Activated CD4-positive, alpha-beta T cell treated with anti-CD3 and anti-CD28 coated beads for 1 hour (primary cell): ENCODE data around the gene PAX5.

Experiments
- DNase-seq: peaks from one replicate; pipeline ENCODE4 v3.0.0-alpha.2; 2020

Gene PAX5

DNA sequence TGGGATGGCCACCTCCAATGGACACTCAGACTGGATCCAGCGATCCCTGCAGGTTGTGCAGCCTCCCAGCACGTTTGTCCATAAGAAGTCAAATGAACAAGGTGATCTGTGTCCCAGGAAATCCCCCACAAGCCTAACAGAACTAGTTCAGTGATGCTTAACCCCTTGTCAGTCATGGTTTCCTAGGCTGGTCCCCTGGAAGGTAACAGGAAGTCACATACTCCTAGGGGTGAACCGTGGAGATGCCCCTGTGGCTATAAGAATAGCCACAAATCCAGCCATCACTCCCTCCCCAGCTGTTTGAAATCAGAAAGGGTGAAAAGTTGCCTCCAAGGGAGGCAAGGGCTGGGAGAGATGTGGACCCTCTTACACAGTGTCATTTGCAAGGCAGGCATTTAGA is 22.5 kb downstream of the PAX5 start:
- no peak for DNase-seq

GRCh38 chr9:37010976-37011375 is 23.1 kb downstream of the PAX5 start:
- no peak for DNase-seq

GRCh38 chr9:37010180-37010579 is 23.9 kb downstream of the PAX5 start:
- DNase-seq, result no peak

DNA sequence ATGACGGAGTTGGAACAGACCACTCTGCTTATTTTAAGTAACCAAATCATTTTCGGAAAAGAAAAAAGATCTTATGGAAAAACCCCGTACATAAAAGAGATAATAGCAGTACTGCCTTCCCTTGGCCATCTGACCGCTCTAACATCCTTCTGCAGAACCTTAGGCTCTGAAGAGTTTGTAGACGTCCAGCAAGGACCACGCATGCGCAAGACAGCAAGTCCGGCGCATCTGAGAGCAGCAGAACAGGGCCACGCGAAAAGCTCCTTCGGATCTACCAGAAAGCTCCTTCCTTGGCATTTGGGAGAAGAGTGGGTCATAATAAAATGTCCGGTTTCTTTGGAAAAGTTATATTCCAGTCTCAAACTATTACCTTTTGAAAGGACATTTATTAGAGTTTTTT is 26.8 kb downstream of the PAX5 start:
- no peak for DNase-seq

DNA sequence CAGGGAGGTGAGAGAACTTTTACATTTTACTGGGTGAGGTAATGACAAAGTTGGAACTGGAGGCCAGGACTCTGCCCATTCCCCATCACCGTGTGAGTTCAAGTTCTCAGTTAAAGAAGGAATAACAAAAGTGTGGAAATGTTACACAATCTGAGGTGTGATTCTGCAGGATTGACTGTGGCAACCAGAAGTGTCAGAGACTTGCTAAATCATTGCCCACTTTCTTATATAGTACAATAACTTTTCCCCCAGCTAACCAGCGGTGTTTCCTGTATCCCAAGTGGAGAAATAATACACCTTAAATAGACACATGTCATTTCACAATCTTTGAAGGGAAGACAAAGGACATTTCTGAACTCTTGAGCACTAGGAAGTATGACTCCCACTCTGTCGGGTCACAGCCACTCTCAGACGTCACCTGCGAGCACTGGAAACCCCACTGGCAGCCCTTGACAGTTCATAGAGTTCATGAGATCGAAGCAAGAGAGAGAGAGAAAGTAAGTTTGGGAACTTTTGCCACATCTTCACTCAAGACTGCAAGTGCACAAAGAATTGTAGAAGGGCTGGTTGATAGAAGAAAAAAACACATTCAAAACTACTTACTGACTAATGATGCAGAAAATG is 28.4 kb downstream of the PAX5 start:
- no peak for DNase-seq

DNA sequence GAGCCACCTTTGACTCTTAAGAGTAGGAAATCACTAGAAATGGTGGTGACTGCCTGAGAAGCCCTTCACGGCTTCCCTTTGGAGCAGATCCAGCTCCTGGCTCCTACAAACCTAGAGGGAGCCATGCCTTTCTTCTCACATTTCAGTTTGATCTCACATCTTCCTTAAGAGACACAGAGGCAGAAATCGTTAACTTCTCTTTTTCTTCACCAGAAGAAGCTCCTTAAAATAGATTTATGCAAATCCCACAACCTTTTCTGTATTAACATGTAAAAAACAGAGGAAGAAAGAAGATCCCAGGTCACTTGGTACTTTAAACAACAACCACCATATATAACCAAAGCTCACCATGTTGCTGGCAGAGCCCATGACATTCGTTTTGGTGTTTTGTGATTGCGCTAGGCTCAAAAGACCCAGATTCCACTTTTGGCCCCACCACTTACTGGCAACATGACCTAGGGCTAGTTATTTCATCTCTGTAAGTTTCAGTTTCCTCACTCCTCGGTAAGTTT is 29.6 kb downstream of the PAX5 start:
- DNase-seq, result no peak

DNA sequence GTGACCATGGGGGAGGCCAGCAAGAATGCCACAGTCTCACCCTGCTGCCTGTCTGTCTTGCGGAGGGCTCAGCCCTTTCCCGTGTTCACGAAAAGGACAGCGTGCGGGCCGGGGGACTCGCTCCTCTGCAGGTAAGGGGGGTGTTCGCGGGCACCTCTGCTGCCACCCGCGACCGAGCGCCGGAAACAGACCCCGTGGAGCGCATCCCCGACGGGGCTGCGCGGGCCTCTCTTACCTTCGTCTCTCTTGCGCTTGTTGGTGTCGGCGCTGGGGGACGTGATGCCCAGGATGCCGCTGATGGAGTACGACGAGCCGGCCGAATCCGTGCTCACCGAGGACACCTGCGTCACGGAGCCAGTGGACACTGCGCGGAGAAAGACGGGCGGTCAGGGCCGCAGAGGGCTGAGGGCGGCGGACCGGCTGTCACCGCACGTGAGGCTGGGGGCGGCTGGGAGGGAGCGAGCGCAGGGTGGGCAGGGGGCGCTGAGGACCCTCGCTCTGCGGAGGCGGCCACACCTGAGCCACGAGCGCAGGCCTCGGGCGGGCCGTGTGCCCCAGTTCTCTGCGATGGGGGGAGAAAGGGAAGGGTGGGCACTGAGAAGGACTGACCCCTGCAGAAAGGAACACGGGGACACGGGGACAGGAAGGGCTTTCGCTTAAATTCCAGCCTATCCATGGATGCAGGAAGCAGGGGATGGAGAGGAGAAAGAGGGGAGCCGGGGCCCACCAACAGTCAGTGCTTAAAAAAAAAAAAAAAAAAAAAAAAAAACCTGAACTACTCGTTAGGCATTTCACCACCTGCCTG is 31.5 kb downstream of the PAX5 start:
- DNase-seq, result no peak

GRCh38 chr9:37002036-37002412 is 32.0 kb downstream of the PAX5 start:
- DNase-seq, result no peak

- no peak for DNase-seq
These were observed 32.6 kb downstream of the PAX5 start for GRCh38 chr9:37001459-37001858.

DNA sequence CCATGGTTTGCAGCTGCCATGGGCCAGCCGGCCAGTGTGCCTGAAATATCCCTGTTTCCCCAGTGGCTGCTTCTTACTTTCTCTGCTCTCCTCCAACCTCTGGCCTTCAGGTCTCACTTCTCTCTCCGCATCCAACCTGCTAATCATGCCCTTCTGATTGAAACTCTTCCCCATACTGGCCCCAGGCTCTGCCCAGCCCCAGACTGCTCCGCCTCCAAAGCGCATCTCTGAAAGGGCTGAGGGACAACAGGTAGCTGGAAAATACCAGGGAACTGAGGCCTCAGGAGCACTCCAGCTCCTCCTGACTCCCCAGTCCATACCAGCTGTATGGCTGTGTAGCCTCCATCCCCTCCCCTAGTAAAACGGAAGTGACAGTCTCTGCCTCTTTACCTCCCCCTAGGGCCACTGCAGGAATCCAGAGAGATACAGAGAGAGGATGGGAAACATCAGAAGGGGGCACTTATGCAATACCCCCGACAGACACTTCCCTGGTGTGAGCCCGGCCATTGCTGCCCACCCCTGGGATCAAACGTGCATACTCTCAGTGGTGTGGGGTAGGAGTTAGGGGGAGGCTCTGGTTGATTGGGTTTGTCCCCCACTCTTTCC is 34.2 kb downstream of the PAX5 start:
- no peak for DNase-seq

- DNase-seq, result no peak
These were observed 36.7 kb downstream of the PAX5 start for GRCh38 chr9:36997414-36997813.

- no peak for DNase-seq
These were observed 37.4 kb downstream of the PAX5 start for GRCh38 chr9:36996706-36997086.

- peak; percentile 16 for DNase-seq
These were observed 38.0 kb downstream of the PAX5 start for GRCh38 chr9:36995927-36996705.

DNA sequence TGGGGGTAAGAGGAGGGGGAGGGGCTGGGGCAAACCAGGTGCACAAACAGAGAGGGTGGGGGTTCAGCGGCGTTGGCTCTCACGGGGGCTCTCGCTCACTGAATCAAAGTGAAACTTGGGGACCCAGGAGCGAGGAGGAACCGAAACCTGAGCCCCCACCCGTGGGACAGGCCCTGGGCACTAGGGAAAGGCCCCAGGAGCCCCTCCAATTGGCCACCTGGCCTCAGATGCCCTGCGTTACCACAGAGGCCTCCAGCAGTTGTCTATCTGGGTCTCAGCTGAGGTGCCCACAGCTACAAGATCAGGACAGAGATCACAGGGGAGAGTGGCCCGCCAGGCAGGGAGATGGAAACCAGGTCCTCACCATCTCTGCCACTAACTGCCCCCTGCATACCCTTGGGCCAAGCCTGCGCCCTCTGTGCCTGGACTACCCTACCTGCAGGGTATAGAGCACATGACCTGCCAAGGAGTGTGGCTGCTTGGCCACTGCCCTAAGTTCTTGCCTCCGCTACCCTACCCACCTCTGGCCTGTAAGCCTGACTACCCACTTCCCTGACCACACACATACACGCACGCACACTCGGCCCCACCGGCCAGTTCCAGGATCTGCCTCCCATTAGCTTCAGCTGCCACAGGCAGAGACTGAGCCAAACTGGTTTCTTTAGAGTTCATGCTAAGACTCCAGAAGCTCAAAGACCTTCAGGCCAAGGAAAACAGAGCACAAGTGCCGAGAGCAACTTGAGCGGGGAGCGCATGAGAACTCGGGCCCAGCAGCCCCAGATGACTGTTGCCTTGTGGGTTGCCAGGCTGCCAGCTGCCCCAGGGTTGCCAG is 39.9 kb downstream of the PAX5 start:
- no peak for DNase-seq

DNA sequence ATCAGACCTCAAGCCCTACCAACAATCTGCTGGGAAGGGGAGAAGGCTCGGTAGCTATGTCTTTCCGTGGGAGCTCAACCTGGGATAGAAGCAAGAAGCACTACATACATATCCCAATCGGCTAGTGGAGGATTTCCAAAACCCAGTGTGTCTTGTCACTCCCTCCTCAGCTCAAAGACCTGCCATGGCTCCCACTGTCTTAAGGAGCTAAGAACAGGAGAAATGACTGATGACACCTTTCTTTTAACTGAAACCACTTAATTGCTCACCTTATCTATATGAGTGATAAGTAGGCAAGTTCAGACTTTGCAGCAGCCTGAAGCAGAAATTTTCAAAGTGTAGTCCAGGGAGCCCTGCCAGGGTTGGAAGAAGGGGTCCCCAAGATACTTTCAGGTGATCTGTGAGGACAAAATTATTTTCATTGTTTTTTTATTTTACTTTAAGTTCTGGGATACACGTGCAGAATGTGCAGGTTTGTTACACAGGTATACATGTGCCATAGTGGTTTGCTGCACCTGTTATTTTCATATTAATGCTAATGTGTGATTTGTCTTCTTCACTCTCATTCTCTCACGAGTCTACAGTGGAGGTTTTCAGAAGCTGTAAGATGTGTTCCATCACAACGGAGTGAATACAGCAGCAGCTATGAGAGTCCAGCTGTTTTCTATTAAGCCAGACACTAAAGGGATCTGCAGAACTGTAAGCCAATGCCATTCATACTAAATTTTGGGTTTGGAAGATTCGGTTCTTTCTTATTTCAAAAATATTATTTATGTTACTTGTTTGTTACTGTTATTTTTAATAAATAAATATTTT is 41.4 kb downstream of the PAX5 start:
- no peak for DNase-seq

DNA sequence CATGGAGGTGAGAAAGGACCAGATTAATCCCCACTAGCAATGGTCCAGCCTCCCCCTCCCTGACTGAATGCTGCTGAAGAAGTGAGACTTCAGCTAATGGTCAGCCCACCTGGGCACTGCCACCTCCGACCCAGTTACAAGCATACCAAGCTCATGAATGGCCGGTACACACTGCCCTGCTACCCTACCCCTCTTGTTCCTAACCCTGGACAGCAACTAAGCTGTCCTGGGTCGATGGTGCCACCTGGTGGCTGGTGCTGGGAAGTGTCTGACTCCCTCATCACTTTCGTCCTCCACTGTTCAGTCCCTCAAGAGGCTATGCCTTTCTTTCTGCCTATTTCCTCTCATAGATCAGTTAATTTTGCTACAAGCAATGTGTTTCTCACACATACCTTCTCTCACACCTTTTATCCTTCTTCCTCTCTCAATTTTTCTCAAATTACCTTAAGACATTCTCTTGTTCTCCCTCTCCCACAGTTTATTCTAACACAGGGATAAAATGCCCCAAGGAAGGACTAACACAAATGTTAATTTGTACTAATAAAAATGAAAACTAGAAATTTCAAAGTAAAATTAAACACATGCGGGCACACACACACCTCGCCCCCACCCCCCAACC is 42.4 kb downstream of the PAX5 start:
- DNase-seq, result no peak

GRCh38 chr9:36988848-36989247 is 45.2 kb downstream of the PAX5 start:
- no peak for DNase-seq

DNA sequence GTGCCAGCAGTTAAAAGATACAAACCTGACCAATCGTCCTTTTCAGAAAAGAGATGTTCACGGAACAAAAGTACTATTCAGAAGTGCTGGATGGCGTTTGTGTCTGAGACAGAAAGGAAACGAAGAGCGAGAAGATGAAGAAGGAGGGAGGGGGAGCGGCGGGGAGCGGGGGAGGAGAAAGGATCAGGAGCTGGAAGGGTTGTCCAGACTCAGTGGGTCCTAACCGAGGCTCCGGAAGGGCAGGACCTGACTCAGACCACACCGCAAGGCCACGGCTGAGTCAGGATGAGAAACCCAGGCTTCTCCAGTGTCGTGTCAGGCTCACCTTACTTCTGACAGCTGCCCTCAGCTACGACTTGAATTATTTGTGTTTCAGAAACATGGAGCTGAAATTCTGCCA is 46.2 kb downstream of the PAX5 start:
- no peak for DNase-seq

- DNase-seq, result no peak
These were observed 46.7 kb downstream of the PAX5 start for GRCh38 chr9:36987409-36987808.

DNA sequence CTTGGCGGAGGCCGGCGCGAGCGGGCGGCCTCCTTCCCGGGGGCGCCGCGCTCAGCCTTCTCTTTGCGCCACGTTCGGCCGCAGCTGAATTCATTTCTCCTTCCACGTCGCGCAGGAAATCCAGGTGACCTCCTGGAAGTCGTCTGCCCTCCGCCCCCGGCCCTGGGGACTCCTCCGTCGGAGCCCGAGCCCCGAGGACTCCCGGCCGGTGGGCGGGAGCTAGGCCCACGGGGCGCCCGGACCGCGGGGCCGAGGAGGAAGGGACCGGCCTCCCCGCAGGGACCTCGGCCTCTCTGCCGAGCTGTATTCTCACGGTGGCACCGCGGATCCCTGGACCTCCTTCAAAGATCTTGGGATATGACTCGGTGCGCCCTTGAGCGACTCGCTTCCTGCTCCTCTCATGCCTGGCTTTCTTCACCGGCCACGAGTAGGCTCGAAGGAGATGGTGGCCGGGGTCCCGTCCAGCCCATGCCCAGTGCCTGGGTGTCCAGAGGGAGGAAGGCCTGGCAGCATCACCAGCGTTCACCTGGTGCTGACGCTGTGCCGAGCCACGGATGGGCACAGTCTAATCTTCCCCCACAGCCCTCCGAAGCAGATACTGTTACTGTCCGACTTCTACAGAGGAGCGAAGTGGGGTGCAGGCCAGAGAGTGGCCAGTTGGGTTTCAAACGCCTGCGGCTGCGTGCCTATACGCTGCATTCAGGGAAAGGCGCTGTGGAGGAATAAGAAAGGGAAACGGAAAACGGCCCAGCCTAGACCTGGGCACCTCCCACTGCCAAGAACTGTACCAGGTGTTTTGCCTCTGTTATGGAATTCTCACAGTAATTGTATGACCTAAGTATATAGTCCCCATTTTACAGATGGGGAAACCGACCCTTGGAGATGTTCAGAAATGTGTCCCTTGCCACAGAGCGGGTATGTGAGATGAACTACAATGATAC is 47.3 kb downstream of the PAX5 start:
- no peak for DNase-seq
